Esophagus muscularis mucosa (tissue), 4 donors: ENCODE measurements around the gene OTULINL. TPM values are rescaled to one million over a fixed set of nuclear protein-coding genes. Genes with fewer than 3 reads are reported as not detected.

ENCODE experiments used
- DNase-seq: peaks from one replicate; pipeline ENCODE4 v3.0.0-alpha.2; 2017; ENCODE audit errors: extremely low spot score
- H3K27ac ChIP-seq, 4 donors: fragments of 200-600 bp; sonication (generic); replicated peaks in 1 of 4; 1 replicate in 3 of 4; 2 replicates in 1 of 4; pipeline ENCODE4 v1.5.1; 2016 to 2019; ENCODE audit warnings: mild to moderate bottlenecking in 1 of 4
- H3K27me3 ChIP-seq, 4 donors: fragments of 200-600 bp; sonication (generic); one replicate each; pipeline versions ENCODE4 v1.5.1 to v1.6.0; 2016 to 2019
- H3K36me3 ChIP-seq, 4 donors: fragments of 200-600 bp; sonication (generic); one replicate each; pipeline ENCODE4 v1.5.1; 2016 to 2019
- H3K4me1 ChIP-seq, 4 donors: fragments of 200-600 bp; sonication (generic); one replicate each; pipeline ENCODE4 v1.5.1; 2016 to 2019
- H3K4me3 ChIP-seq, 4 donors: fragments of 200-600 bp; sonication (generic); 1 replicate in 2 of 4; 2 replicates in 2 of 4; pipeline ENCODE4 v1.5.1; 2016 to 2019; ENCODE audit warnings: mild to moderate bottlenecking in 4 of 4, moderate library complexity in 1 of 4
- H3K9me3 ChIP-seq, 4 donors: fragments of 200-600 bp; sonication (generic); 1 replicate in 3 of 4; 2 replicates in 1 of 4; pipeline ENCODE4 v1.5.1; 2016 to 2019
- EP300 ChIP-seq: sonication (generic); formaldehyde crosslinking; IDR thresholded peaks from one replicate; pipeline ENCODE4 v1.6.1; 2017; ENCODE audit warnings: antibody characterized with exemption
- POLR2A ChIP-seq: fragments of 450-650 bp; IDR thresholded peaks from one replicate; pipeline ENCODE4 v1.6.1; 2017; ENCODE audit warnings: antibody characterized with exemption, moderate library complexity, mild to moderate bottlenecking, low read depth
- POLR2AphosphoS5 ChIP-seq, 2 donors: sonication (generic); formaldehyde crosslinking; IDR thresholded peaks; one replicate each; pipeline ENCODE4 v1.6.1; 2017; ENCODE audit warnings: antibody characterized with exemption in 2 of 2
- WGBS: methylation state at CpG from one replicate; pipeline ENCODE4 v1.1.5; 2018; 5-methylcytosine and 5-hydroxymethylcytosine counted together
- intact Hi-C: fragments of 100-400 bp; cut with DNase I; formaldehyde crosslinking; loops from one replicate; pipeline ENCODE4 v1.15.1; 2023
- total RNA-seq, 4 donors: library from RNA; depleted of rRNA; stranded (reverse); fragments of >200 nt; gene quantifications; one replicate each; pipeline versions ENCODE4 v1.1.0 to v1.2.1, GENCODE V29; 2016
- TF ChIP-seq, protein P1 (sequence below), 3 experiments: fragments of 200-600 bp in 2 of 3; fragments of 450-650 bp in 1 of 3; sonication (generic) in 2 of 3; IDR thresholded peaks; one replicate each; pipeline ENCODE4 v1.5.1; 2017 to 2019; ENCODE audit warnings: antibody characterized with exemption in 3 of 3, mild to moderate bottlenecking in 2 of 3, moderate library complexity in 1 of 3

The OTULINL gene
- total RNA-seq, 4 donors from 2014 or later = 2.6 to 7.1 (median 5.0) TPM

DNA sequence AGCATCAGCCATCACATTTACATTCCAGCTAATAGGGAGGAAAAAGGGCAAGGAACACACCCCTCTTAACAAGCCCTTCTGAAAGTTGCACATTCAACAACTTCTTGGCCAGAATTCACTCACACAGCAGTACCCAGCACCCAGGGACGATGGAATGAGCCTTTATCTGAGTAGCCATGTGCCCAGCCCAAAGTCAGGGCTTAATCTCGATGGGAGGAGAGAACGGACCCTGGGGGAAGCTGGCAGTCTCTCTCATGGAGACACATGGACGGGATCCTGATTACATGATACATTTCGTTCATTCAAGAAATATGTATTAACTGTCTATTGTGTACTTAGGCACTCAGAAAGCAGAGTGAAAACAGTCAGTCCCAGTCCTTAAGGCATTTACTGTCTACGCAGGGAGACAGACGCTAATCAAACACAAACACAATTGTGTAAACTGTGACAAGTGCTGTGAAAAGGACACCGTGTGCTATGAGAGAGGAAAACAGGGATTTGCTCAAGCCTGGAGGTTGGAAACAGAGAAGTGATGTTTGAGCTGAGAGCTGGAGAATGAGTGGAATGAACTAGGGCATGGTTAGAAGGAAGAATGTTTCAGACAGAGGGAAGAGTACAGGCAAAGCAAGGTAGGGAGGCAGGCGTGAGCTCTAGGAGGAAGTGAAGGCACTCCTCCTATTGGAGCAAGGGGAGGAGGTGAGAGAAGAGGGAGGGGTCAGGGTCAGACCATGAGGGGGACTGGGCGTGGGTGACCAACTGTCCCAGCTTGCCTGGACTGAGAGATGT is 7.4 kb downstream of the OTULINL start:
- no peaks in the 10 kb centered on the region for H3K9me3 ChIP-seq
- intact Hi-C loops = no loop called here
- no peaks in the 10 kb centered on the region for H3K27me3 ChIP-seq
- H3K36me3 ChIP-seq = no peaks in the 10 kb centered on the region
- no peak overlapping the region for H3K4me3 ChIP-seq
- no peak overlapping the region for H3K27ac ChIP-seq
- TF ChIP-seq, protein P1, sequence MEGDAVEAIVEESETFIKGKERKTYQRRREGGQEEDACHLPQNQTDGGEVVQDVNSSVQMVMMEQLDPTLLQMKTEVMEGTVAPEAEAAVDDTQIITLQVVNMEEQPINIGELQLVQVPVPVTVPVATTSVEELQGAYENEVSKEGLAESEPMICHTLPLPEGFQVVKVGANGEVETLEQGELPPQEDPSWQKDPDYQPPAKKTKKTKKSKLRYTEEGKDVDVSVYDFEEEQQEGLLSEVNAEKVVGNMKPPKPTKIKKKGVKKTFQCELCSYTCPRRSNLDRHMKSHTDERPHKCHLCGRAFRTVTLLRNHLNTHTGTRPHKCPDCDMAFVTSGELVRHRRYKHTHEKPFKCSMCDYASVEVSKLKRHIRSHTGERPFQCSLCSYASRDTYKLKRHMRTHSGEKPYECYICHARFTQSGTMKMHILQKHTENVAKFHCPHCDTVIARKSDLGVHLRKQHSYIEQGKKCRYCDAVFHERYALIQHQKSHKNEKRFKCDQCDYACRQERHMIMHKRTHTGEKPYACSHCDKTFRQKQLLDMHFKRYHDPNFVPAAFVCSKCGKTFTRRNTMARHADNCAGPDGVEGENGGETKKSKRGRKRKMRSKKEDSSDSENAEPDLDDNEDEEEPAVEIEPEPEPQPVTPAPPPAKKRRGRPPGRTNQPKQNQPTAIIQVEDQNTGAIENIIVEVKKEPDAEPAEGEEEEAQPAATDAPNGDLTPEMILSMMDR (IDR thresholded peaks at IDR 0.05) = no peak
- TF ChIP-seq POLR2AphosphoS5 (IDR thresholded peaks at IDR 0.05) (no peak), POLR2A (no peak), EP300 (no peak)
- WGBS = 80% methylated on average over 10 of the region's 10 CpGs
- no peak for DNase-seq
- no peaks in the 10 kb centered on the region for H3K4me1 ChIP-seq

DNA sequence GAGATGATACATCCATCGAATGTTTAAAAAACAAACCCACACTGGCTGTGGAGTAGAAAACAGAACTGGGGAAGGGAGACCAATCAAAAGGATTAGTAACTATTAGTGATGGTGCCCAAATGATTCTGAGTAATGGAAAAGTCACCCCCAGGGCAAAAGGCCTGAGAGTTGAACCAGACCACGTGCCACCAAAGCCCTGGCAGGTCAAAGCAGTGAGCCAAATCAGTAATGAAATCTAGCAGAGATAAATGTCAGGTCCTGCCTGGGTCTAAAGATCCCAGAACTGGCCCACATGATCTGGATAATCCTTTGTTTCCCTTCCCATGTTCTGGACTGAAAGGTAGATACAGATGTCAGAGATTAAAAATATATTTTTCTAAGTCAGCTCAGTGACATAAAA is 9.4 kb downstream of the OTULINL start:
- intact Hi-C loops = no loop called here
- WGBS = 70% methylated on average over 2 of the region's 2 CpGs

DNA sequence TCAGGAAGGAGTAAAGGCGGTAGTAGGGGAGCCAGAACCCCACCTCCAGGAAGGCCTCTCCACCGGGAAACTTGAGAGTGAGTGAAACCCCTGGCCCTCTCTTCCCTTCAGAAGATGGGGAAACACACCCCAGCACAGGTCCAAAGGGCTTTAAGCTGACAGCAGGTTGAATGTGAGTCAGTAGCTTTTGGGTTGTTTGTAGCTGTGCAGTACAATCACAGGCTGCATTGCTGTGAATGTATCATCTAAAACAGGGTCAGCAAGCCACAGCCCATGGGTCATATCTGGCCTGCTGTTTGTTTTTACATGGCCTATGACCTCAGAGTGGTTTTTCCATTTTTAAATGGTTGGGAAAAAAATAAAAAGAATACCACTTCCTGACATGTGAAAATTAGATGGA is 10.0 kb downstream of the OTULINL start:
- no peaks in the 10 kb centered on the region for H3K4me1 ChIP-seq
- H3K9me3 ChIP-seq = no peaks in the 10 kb centered on the region
- no peak overlapping the region for H3K4me3 ChIP-seq
- TF ChIP-seq POLR2AphosphoS5 (IDR thresholded peaks at IDR 0.05) = no peak
- TF ChIP-seq, protein P1 (IDR thresholded peaks at IDR 0.05) = no peak
- no peak for TF ChIP-seq EP300
- no peak for TF ChIP-seq POLR2A
- intact Hi-C loops = no loop called here
- no peaks in the 10 kb centered on the region for H3K27me3 ChIP-seq
- whole genome bisulfite sequencing = 71% methylated on average over 2 of the region's 2 CpGs
- no peaks in the 10 kb centered on the region for H3K36me3 ChIP-seq
- H3K27ac ChIP-seq = no peak overlapping the region
- DNase-seq = no peak

More for the DNA sequence above, 9.4 kb downstream of the OTULINL start:
- no peak overlapping the region for H3K27ac ChIP-seq
- H3K4me3 ChIP-seq = no peak overlapping the region
- TF ChIP-seq POLR2A (no peak), POLR2AphosphoS5 (IDR thresholded peaks at IDR 0.05) (no peak)
- TF ChIP-seq, protein P1 (IDR thresholded peaks at IDR 0.05) = no peak
- H3K9me3 ChIP-seq = no peaks in the 10 kb centered on the region
- no peak for DNase-seq
- H3K27me3 ChIP-seq = no peaks in the 10 kb centered on the region
- no peaks in the 10 kb centered on the region for H3K36me3 ChIP-seq
- no peaks in the 10 kb centered on the region for H3K4me1 ChIP-seq

DNA sequence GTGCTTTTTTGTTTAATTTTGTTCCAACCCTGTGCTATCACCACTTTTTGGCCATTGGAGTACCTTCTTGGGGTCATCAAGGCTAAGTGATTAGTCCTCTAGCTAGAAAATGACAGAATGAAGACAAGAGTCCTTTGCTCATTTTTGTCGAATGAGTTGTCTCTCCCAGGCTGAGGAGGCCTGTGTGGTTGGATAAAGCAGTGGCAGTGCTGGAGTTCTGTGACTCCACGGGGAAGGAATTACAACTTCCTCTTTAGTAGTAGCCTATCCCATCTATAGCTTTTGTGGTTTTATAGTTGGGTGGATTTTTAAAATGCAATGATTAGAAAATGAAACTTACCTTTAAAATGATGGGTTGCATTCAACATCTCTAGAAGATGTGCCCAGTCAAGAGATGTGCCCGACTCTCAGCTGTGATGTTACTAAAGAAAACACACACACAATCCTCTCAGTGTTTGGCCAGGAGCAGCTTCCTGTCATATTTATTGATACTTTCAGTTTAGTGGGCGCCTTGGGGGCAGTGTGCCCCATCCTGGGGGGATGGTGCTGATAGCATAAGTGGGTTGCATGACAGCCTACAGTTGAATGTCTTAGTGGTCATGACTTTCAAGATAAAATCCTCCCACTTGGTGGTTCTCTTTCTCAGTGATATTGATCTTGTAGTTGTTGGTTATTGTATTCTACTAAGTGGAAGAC is 11.9 kb downstream of the OTULINL start:
- TF ChIP-seq POLR2AphosphoS5 (IDR thresholded peaks at IDR 0.05) (no peak), EP300 (no peak), POLR2A (no peak)
- TF ChIP-seq, protein P1 (IDR thresholded peaks at IDR 0.05) = no peak
- no peak for DNase-seq
- Histone ChIP-seq H3K27ac (no peak overlapping the region), H3K27me3 (no peaks in the 10 kb centered on the region), H3K36me3 (no peaks in the 10 kb centered on the region), H3K4me1 (no peaks in the 10 kb centered on the region), H3K4me3 (no peak overlapping the region), H3K9me3 (no peaks in the 10 kb centered on the region)
- WGBS = 87% methylated on average over 4 of the region's 4 CpGs
- intact Hi-C loops = no loop called here
